Left ventricle myocardium inferior (tissue), 1 donor: ENCODE results near the gene SHANK2. TPM values are rescaled to one million over a fixed set of nuclear protein-coding genes. Genes with fewer than 3 reads are reported as not detected.

Source experiments
- DNase-seq: peaks from one replicate; pipeline ENCODE4 v3.0.0-alpha.2; 2020
- H3K27ac ChIP-seq: fragments of 200-600 bp; replicated peaks from 2 replicates; pipeline ENCODE4 v1.8.0; 2021
- H3K27me3 ChIP-seq: fragments of 200-600 bp; 2 replicates; pipeline ENCODE4 v1.8.0; 2021; ENCODE audit warnings: low read depth
- H3K36me3 ChIP-seq: fragments of 200-600 bp; 2 replicates; pipeline ENCODE4 v1.8.0; 2021
- H3K4me1 ChIP-seq: fragments of 200-600 bp; 2 replicates; pipeline ENCODE4 v1.8.0; 2021
- H3K4me3 ChIP-seq: fragments of 200-600 bp; 2 replicates; pipeline ENCODE4 v1.8.0; 2021; ENCODE audit warnings: mild to moderate bottlenecking, moderate library complexity
- H3K9me3 ChIP-seq: fragments of 200-600 bp; replicated peaks from 2 replicates; pipeline ENCODE4 v1.8.0; 2021
- intact Hi-C: fragments of 100-400 bp; cut with micrococcal nuclease; formaldehyde crosslinking; loops from one replicate; pipeline ENCODE4 v1.11.0; 2022
- total RNA-seq: library from RNA; stranded (reverse); fragmentation: NEBNext Ultra II Directional; extraction: Animal tissue kit (Norgen Biotek cat#: 25700); gene quantifications from one replicate; pipeline ENCODE4 v1.2.1, GENCODE V29; 2021
- TF ChIP-seq, protein P1 (sequence below): fragments of 200-600 bp; IDR thresholded peaks from 2 replicates; pipeline ENCODE4 v1.8.0; 2021; ENCODE audit warnings: antibody characterized with exemption, mild to moderate bottlenecking, borderline replicate concordance
- donor health status: DM: no; HTN: yes; CAD: no; lungs with severe emphysema.

Gene SHANK2
- total RNA-seq, 1 donor from 2014 or later: 0.27 TPM

DNA sequence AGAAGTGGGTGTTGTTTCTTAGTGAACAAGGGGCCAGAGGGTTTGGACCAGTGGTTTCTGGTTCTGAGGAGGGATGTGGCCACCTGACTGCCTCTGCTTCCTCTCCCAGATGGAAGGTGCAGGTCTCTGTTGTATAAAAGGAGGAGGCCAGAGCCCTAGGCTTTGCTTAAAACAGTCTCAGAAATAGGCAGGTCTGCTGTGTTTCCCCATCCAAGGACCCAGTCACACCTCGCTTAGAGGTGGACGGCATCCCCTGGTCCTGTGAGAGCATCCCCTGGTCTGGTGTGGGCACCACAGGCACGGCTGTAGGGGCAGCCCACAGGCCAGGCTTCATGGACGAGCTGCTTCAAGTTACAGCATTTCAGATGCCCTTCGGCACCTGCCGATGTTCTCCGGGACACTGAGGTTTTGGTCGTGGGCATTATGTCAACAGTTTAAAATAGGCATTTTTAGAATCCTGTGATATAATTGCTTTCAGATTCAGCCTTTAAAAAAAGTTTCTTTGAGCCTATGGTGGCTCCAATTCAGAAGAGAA lies 45.7 kb upstream of the SHANK2 start:
- DNase-seq: no peak
- Histone ChIP-seq H3K27me3 (peaks cover 98% of the 10 kb centered on the region), H3K27ac (no peak overlapping the region), H3K36me3 (no peaks in the 10 kb centered on the region), H3K4me1 (no peaks in the 10 kb centered on the region), H3K9me3 (no peaks in the 10 kb centered on the region), H3K4me3 (no peak overlapping the region)
- TF ChIP-seq, protein P1, sequence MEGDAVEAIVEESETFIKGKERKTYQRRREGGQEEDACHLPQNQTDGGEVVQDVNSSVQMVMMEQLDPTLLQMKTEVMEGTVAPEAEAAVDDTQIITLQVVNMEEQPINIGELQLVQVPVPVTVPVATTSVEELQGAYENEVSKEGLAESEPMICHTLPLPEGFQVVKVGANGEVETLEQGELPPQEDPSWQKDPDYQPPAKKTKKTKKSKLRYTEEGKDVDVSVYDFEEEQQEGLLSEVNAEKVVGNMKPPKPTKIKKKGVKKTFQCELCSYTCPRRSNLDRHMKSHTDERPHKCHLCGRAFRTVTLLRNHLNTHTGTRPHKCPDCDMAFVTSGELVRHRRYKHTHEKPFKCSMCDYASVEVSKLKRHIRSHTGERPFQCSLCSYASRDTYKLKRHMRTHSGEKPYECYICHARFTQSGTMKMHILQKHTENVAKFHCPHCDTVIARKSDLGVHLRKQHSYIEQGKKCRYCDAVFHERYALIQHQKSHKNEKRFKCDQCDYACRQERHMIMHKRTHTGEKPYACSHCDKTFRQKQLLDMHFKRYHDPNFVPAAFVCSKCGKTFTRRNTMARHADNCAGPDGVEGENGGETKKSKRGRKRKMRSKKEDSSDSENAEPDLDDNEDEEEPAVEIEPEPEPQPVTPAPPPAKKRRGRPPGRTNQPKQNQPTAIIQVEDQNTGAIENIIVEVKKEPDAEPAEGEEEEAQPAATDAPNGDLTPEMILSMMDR: no peak
- intact Hi-C loops: no loop called here

DNA sequence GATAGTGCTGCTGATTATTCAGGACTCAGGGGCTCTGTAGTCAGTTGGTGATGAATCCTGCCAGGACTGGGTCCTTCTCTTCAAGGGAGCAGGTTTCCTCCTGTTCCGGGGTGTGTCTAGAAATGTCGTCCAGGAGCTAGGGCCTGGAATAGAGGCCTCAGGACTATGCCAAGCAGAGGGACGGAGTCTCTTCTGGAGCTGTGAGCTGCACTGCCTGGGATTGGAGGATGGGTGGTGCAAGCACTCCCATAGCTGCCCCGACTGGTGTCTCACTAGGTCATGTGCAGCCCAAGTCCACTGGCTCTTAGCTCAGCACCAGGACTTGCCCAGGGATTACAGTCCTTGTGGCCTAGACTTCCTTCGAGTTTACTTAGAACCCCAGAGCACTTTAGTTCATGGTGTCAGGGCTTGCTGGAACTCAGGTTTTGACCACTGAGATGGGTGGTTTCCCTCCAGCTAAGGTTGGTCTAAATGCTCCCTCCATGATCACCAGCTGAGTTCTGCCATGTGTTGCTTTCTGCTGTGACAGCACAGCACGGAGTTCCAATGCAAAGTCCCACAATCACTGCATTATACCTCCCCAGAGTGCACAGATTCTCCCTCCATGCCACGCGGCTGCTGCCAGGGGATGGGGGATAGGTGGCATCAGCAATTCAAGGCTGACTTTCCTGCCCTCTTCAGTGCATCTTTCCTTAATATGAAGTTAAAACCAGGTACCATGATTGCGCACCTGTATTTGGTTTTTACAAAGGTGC lies 42.6 kb upstream of the SHANK2 start:
- TF ChIP-seq, protein P1: no peak
- H3K36me3 ChIP-seq: no peaks in the 10 kb centered on the region
- no peak for DNase-seq
- peaks cover 28% of the 10 kb centered on the region for H3K9me3 ChIP-seq
- H3K27ac ChIP-seq: no peak overlapping the region
- no peak overlapping the region for H3K4me3 ChIP-seq
- H3K4me1 ChIP-seq: no peaks in the 10 kb centered on the region
- H3K27me3 ChIP-seq: peaks cover 67% of the 10 kb centered on the region
- intact Hi-C loops: no loop called here

DNA sequence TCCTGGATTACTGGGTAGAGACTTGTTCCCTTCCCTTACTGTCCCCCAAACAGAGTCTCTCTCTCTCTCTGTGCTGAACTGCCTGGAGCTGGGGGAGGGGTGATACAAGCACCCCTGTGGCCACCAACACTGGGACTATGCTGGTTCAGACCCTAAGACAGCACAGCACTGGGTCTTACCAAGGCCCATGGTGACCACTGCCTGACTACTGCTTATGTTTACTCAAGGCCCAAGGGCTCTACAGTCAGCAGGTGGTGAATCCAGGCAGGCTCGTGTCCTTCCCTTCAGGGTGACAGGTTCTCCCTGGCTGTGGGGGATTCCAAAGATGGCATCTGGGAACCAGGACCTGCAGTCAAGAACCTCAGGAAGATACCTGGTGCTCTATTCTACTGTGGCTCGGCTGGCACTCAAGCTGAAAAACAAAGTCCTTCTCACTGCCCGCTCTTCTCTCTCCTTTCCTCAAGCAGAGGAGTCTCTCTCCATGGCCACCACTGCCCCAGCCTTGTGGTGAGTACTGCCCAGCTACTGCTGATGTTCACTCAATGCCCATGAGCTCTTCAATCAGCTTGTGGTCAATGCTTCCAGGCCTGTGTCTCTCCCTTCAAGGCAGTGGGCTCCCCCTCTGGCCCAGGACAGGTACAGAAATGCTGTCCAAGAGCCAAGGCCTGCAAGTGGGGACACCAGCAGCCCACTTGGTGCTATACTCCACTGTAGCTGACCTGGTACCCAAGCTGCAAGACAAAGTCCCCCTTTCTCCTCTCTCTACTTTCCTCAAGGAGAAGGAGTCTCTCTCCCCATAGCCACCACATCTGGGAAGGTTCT lies 41.8 kb upstream of the SHANK2 start:
- Histone ChIP-seq H3K4me3 (no peak overlapping the region), H3K9me3 (peaks cover 37% of the 10 kb centered on the region), H3K4me1 (no peaks in the 10 kb centered on the region), H3K36me3 (no peaks in the 10 kb centered on the region), H3K27ac (no peak overlapping the region), H3K27me3 (peaks cover 59% of the 10 kb centered on the region)
- TF ChIP-seq, protein P1: no peak
- no peak for DNase-seq
- intact Hi-C loops: no loop called here

DNA sequence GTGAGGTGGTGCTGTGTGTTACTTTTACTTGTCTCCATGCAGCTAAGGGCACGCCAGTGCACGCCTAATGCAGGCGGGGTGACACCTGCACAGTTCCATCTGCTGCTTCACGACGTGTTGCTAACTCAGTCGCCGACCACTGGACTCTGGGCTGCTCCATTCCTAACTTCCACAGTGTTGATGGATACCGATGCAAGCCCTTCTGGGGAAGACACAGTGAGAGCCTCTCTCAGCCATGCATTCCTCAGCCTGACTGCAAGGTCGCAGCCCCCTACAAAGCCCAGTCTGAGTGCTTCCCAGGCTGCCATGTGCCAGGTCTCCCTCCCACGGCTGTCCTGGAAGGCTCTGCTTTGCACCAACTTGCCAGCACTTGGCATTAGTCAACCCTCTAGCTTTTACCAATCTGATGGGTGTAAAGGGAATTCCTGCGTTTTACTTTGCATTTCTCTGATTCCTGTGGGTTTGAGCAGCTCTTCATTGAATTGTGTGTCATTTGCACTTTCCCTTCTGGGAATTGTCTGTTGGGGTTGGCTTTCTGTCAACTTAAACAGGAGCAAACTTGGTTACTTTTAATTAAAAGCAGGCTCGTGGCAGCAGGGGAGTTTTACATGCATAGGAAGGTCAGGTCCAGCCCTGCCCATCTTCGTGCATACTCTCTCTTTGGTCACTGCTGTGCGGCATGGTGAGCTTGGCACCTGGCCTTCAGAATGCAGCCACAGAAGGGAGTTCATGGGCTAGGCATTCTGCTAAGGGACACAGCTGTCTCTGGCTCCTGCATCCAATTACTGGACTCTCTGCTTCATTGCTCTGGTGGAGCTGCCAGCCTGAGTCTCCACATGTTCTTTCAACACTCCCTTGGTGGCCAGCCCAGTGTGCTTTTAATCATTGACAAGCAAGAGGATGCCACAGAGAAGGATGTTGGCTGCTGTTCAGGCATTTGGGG lies 34.6 kb upstream of the SHANK2 start:
- Histone ChIP-seq H3K36me3 (no peaks in the 10 kb centered on the region), H3K4me1 (no peaks in the 10 kb centered on the region), H3K4me3 (no peak overlapping the region), H3K9me3 (peaks cover 38% of the 10 kb centered on the region), H3K27ac (no peak overlapping the region), H3K27me3 (peaks cover 44% of the 10 kb centered on the region)
- no peak for DNase-seq
- TF ChIP-seq, protein P1: no peak
- intact Hi-C loops: no loop called here

DNA sequence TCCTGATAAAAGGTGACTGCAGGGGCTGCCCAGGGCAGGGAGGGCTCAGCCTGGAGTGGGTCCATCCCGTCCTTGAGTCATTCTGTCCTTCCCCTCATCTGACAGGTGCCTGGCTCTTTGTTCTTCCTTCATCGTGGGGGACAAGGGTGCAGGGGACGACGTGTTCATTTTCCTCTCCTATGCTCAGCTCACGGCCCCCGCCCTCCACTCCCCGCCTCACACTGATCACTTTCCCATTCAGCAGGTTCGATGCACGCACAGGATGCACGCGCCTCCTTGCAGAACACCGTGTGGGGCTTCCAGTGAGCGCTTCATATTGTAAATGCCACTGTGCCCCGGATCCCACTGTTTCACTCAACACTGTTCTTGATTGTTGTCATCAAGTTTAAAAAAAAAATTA lies 32.7 kb upstream of the SHANK2 start:
- Histone ChIP-seq H3K4me3 (no peak overlapping the region), H3K36me3 (no peaks in the 10 kb centered on the region), H3K27ac (no peak overlapping the region), H3K4me1 (no peaks in the 10 kb centered on the region), H3K27me3 (peaks cover 62% of the 10 kb centered on the region), H3K9me3 (peaks cover 19% of the 10 kb centered on the region)
- TF ChIP-seq, protein P1: no peak
- DNase-seq: no peak
- intact Hi-C loops: no loop called here
